MG63 (cell line): ENCODE data around the gene TENM4. TPM values are rescaled to one million over a fixed set of nuclear protein-coding genes. Genes with fewer than 3 reads are reported as not detected.
"Not testable (repeated sequence)": the region's sequence is repeated elsewhere in the genome, so short reads cannot be mapped to it uniquely, and the experiment has no call there.

Source experiments
- DNase-seq: peaks from one replicate; pipeline ENCODE4 v3.0.0-alpha.2; 2020
- H3K27me3 ChIP-seq: fragments of 250-450 bp; sonication (Bioruptor Pico); 2 replicates; pipeline ENCODE4 v1.5.1; 2020; ENCODE audit warnings: mild to moderate bottlenecking, moderate library complexity
- H3K36me3 ChIP-seq: fragments of 250-450 bp; sonication (Bioruptor Pico); 2 replicates; pipeline ENCODE4 v1.5.1; 2020; ENCODE audit warnings: mild to moderate bottlenecking, moderate library complexity
- H3K4me3 ChIP-seq: fragments of 250-450 bp; sonication (Bioruptor Pico); 2 replicates; pipeline ENCODE4 v1.5.1; 2020; ENCODE audit warnings: mild to moderate bottlenecking, moderate library complexity
- H3K9me3 ChIP-seq: fragments of 250-450 bp; sonication (Bioruptor Pico); 2 replicates; pipeline ENCODE4 v1.5.1; 2020; ENCODE audit warnings: mild to moderate bottlenecking, moderate library complexity
- total RNA-seq: library from RNA; depleted of rRNA; stranded (reverse); fragments of >200 nt; shearing (Covaris generic); gene quantifications from 2 replicates; pipeline ENCODE4 v1.2.3, GENCODE V29; 2014; ENCODE audit warnings: low replicate concordance

The TENM4 gene
- total RNA-seq, 1 experiment from 2014 or later = not detected

DNA sequence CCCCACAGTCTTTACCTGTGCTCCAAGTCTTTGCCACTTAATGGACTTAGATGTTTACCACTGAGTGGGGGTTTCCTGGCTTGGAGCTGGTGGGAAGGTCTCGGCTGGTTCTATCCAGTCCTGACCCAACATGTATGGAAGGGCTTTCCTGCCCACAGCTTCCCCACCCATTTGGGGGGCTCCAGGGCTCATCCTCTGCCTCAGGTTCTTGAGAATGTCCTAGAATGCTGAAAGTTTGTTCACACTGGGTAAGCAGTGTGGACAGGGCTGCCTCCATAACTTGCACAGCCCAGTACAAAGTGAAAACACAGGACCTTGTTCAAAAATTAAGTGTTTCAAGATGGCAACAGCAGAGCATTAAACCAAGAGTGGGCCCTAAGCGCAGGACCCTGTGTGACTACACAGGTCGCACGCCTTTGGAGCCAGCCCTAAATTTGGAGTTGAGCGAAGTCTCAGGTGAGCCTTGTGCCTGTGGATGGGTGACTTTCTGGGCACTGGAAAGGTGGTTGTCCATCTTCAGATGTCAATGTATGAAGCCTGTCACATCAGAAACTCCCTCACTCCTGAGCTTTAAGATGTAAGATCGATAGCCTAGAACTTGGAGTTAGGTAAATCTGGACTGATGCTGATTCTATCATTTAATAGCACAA lies 793.4 kb downstream of the TENM4 start:
- Histone ChIP-seq H3K4me3 (no peak overlapping the region), H3K27me3 (peaks cover 3% of the 10 kb centered on the region; the same call in 1 of the 2 replicates), H3K36me3 (no peaks in the 10 kb centered on the region), H3K9me3 (no peaks in the 10 kb centered on the region)
- DNase-seq = no peak

DNA sequence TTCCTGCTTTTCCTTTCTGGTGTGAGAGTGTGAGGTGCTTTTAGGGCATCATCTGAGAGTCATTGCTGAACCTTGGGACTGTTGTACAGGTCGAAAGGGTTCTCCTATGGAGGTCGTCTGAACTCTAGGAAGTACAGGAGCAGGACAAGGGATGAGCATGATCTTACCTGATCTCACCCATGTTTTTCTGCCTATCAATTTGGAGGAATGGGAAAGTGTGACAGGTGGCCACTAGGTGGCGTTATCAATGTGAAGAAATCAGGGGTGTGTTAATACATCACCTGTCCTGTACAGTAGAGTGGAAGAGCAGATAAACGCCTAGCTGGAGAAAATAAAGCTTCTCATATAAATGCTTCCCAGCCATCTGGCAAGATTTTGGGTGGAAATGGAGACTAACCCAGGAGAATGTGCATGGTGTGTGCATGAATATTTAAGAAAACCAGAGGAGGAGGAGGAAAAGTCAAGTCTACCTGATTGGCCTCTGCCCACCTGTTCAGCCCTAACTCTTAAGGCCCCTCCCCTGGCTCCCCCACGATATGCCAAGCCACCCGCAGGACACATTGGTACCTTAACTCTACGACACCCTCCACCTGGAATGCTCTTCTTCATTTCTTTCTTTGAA lies 794.2 kb downstream of the TENM4 start:
- no peak overlapping the region for H3K4me3 ChIP-seq
- H3K9me3 ChIP-seq = no peaks in the 10 kb centered on the region
- no peaks in the 10 kb centered on the region for H3K36me3 ChIP-seq
- peak; percentile 13 for DNase-seq
- H3K27me3 ChIP-seq = peaks cover 3% of the 10 kb centered on the region; the same call in 1 of the 2 replicates

DNA sequence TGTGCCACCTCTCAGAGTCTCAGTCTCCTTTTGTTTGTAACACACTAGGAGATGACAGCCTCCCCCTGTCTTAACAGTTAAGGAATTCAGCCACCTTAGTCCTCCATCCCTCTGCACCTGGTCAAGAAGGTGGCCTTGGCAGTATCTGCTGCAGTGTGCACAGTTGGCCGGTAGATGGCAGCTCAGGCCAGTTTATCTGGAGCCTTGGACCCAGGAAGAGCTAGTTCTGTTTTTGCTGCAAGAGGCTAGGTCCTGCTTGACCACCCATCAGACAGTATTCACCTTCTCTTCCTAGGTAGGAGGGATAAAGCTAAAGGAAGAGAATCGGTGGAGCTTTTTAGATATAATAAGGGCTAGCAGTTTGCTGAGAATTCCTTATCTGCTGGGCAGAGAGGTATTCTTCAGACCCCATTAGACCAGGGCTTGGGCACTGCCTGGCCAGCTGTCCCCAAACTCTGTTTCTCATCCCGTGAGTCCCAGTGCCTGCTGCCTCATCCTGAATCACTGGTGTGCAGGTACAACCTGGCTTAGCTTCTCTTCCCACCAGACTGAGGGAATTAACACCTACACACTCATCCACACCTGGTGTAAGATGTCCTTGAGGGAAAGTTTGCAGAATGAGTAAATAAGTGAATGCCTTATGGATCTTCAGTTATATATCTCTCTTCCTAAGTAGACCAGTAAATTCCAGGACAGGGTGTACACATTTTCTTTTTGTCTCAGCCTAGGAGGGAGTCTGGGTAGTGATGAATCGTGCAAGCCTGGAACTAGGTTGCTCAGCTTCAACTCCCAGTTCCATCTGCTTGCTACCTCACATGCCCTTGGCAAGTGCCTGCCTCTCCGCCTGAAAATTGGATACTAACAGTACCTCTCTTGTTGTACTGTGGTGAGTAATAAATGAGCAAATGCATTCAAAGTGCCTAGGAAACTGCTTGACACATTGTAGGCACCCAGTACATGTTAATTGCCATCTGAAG lies 795.3 kb downstream of the TENM4 start:
- Histone ChIP-seq H3K27me3 (peaks cover 3% of the 10 kb centered on the region; the same call in 1 of the 2 replicates), H3K9me3 (no peaks in the 10 kb centered on the region; the same call in 1 of the 2 replicates), H3K36me3 (no peaks in the 10 kb centered on the region), H3K4me3 (no peak overlapping the region)
- peak; percentile 28 for DNase-seq

DNA sequence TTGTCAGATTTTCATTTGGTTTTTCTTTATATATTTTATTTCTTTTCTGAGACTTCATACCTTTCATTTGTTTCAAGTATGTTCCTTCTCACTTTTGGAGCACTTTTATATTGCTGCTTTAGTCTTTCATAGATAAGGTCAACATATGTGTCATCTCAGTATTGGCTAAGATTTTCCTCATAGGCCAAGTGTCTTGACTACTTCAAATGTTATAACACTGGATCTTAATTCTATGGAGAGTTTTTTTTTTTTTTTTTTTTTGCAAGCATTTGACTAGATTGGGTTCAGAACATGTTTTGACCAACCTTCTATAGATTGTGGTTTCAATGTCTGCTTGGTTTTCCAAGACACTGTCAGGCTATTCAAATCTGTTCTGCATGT lies 797.2 kb downstream of the TENM4 start:
- no peak for DNase-seq
- Histone ChIP-seq H3K36me3 (no peaks in the 10 kb centered on the region), H3K9me3 (no peaks in the 10 kb centered on the region; the same call in 1 of the 2 replicates), H3K4me3 (no peak overlapping the region), H3K27me3 (peaks cover 3% of the 10 kb centered on the region; the same call in 1 of the 2 replicates)

DNA sequence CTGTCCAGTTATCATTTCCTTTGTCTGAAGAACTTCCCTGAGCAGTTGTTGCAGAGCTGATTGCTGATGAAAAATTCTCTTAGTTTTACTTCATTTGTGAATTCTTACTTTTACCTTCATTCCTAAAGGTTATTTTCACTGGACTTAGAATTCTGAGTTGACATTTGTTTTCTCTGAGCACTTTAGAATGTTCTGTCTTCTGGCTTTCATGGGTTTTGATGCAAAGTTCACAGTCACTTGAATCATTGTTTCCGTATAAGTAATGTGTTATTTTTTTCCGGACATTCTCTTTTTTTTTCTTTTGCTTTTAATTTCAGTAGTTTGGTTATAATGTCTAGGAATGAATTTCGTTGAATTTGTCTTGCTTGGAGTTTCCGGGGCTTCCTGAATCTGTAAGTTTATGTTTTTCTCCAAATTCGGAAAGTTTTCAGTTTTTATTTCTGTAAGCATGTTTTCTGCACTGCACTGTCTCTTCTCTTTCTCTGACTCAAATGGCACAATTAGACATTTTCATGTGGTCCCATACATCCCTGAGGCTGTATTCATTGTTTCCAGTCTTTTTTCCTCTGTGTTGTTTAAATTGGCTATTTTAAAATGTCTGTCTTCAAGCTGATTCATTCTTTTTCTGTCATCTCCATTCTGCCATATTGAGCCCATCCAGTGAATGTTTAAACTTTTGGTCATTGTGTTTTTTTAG lies 797.7 kb downstream of the TENM4 start:
- H3K36me3 ChIP-seq = no peaks in the 10 kb centered on the region
- H3K9me3 ChIP-seq = no peaks in the 10 kb centered on the region; the same call in 1 of the 2 replicates
- no peak overlapping the region for H3K4me3 ChIP-seq
- peaks cover 3% of the 10 kb centered on the region; the same call in 1 of the 2 replicates for H3K27me3 ChIP-seq
- DNase-seq = no peak

DNA sequence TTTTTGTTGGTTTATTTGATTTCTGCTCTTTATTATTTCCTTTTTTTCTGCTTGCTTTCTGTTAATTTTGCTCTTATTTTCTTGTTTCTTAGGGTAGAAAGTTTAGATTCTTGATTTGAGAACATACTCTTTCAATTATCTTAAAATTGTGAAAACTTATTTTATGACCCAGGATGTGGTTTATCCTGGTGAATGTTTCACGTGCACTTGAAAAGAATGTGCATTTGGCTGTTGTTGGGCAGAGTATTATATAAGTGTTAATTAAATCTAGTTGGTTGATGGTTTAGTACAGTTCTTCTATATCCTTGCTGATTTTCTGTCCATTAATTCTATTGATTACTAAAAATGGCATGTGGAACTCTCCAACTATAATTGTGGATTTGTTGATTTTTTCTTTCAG lies 799.3 kb downstream of the TENM4 start:
- no peak for DNase-seq
- Histone ChIP-seq H3K36me3 (no peaks in the 10 kb centered on the region), H3K9me3 (no peaks in the 10 kb centered on the region; the same call in 1 of the 2 replicates), H3K4me3 (no peak overlapping the region), H3K27me3 (peaks cover 3% of the 10 kb centered on the region; the same call in 1 of the 2 replicates)

DNA sequence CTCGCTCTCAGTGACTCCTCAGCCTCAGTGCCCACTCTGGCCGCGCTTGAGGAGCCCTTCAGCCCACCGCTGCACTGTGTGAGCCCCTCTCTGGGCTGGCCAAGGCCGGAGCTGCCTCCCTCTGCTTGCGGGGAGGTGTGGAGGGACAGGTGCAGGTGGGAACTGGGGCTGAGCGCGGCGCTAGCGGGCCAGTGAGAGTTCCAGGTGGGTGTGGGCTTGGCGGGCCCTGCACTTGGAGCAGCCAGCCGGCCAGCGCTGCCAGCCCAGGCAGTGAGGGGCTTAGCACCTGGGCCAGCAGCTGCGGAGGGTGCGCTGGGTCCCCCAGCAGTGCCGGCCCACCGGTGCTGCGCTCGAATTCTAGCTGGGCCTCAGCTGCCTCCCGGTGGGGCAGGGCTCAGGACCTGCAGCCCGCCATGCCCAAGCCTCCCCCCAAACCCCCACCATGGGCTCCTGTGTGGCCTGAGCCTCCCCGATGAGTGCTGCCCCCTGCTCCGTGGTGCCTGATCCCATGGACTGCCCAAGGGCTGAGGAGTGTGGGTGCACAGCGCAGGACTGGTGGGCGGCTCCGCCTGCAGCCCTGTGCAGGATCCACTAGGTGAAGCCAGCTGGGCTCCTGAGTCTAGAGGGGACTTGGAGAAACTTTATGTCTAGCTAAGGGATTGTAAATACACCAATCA lies 802.0 kb downstream of the TENM4 start:
- Histone ChIP-seq H3K9me3 (peaks cover 3% of the 10 kb centered on the region), H3K4me3 (no peak overlapping the region), H3K27me3 (no peaks in the 10 kb centered on the region), H3K36me3 (no peaks in the 10 kb centered on the region)
- no peak for DNase-seq

DNA sequence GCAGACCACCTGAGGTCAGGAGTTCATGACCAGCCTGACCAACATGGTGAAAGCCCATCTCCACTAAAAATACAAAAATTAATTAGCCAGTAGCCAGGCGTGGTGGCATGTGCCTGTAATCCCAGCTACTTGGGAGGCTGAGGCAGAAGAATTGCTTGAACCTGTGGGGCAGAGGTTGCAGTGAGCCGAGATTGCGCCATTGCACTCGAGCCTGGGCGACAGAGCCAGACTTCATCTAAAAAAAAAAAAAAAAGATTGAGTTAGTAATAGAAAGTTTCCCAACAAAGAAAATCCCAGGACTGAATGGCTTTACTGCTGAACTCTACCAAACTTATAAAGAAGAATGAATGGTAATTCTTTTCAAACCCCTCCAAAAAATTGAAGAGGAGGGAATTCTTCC lies 803.3 kb downstream of the TENM4 start:
- not testable (repeated sequence) for DNase-seq, H3K4me3 ChIP-seq, H3K27me3 ChIP-seq, H3K36me3 ChIP-seq, H3K9me3 ChIP-seq

DNA sequence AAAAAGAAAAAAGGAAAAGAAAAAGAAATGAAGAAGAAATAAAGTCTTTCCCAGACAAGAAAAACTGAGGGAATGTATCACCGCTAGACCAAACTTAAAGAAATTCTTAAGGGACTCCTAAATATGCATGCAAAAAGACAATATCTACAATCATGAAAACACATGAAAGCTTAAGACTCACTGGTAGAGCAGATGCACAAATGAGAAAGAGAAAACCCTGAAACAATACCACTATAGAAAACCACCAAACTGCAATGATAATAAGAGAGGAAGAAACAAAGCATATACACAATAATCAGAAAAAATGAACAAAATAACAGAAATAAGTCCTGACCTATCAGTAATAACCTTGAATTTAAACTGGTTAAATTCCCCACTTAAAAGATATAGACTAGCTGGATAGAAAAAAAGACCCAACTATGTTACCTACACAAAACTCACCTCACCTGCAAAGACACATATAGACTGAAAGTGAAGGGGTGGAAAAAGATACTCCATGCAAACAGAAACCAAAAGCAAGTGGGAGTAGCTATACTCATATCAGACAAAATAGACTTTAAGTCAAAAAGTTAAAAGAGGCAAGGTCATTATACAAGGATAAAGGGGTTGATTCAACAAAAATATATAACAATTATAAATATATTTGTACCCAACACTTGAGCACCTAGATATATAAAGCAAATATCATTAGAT lies 804.9 kb downstream of the TENM4 start:
- DNase-seq = no peak
- H3K36me3 ChIP-seq = no peaks in the 10 kb centered on the region
- H3K4me3 ChIP-seq = no peak overlapping the region
- no peaks in the 10 kb centered on the region for H3K27me3 ChIP-seq
- peaks cover 3% of the 10 kb centered on the region; the same call in 1 of the 2 replicates for H3K9me3 ChIP-seq

DNA sequence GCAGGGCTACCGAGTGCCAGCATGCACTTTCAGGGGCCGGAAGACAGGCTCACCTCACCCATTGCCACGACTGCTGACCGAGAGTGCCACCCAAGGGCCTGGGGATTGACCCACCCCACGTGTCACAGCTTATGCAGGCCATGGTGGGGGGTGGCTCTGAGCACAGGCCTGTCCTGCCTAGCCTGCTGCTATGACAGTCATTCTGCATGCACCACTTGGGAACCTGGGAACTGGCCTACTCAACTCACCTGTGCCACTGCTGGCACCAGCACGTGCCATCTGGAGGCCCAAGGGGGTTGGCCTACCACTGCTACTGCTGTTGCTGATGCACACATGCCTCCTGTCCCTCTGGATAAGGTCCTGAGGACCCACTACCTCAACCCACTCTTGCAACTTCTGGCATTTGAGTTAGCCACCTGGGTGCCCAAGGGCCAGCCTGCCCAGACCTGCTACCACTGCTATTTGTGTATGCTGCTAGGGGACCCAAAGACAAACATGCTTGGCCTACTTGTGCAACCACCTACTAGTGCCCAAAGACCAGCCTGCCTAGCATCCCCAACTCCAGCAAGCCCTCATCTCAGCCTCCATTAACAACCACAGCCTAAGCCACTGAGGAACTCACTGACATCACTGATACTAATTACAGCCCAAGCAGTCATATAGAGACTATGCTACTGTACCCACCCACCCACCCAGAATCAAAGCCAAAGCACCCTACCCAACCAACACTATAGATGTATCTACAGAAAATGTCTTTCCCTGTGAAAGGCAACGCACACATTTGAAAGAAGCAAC lies 807.1 kb downstream of the TENM4 start:
- H3K9me3 ChIP-seq = peaks cover 5% of the 10 kb centered on the region
- DNase-seq = no peak
- no peaks in the 10 kb centered on the region for H3K36me3 ChIP-seq
- no peak overlapping the region for H3K4me3 ChIP-seq
- no peaks in the 10 kb centered on the region for H3K27me3 ChIP-seq

DNA sequence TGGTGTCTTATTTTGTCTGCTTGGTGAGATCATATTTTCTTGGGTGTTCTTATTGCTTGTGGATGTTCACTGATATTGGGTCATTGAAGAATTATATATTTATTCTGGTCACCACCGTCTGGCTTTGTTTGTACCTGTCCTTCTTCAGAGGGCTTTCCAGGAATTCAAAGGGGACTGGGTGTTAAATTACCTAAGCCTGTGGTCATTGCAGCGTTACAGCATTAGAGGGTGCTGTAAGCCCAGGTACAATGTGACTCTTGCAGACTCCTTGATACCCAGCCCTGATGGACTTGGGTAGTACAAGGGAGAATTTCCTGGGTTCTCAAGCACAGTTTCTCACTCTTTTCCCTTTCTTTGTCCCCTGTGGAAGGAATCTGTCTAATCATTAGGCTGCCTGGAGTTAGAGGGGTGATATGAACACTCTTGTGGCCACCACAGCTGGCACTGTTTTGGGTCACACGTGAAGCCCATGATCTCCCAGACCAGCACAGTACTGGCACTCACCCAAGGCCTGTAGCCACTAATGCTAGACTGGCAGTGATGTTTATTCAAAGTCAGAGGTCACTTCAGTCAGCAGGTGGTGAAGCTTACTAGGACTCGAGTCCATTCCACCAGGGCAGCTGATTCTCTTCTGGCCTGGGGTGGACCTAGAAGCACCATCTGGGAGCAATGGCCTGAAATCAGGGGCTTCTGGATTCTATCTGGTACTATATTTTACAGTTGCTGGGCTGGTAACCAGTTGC lies 810.1 kb downstream of the TENM4 start:
- Histone ChIP-seq H3K36me3 (no peaks in the 10 kb centered on the region), H3K4me3 (no peak overlapping the region), H3K27me3 (no peaks in the 10 kb centered on the region), H3K9me3 (peaks cover 2% of the 10 kb centered on the region; the same call in 1 of the 2 replicates)
- no peak for DNase-seq

DNA sequence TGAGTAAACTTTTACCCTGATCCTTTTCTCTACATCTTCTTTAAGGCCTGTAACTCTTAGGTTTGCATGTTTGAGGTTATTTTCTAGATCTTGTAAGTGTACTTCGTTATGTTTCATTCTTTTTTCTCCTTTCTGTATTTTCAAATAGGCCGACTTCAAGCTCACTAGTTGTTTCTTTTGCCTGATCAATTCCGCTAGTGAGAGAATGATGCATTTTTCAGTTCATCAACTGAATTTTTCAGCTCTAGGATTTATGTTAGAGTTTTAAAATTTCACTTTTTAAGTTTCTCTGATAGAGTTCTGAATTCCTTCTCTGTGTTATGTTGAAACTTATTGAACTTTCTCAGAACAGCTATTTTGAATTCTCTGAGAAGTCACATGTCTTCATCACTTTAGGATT lies 810.7 kb downstream of the TENM4 start:
- Histone ChIP-seq H3K27me3 (no peaks in the 10 kb centered on the region), H3K36me3 (no peaks in the 10 kb centered on the region), H3K9me3 (peaks cover 2% of the 10 kb centered on the region; the same call in 1 of the 2 replicates), H3K4me3 (no peak overlapping the region)
- DNase-seq = no peak

DNA sequence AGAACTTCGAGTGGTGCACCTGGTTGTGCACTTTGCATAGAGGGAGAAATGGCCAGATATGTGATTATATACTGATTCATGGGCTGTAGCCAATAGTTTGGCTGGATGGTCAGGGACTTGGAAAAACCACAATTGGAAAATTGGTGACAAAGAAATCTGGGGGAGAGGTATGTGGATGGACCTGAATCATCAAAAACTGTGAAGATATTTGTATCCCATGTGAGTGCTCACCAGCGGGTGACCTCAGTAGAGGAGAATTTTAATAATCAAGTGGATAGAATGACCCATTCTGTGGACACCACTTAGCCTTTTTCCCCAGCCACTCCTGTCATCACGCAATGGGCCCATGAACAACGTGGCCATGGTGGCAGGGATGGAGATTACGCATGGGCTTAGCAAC lies 818.2 kb downstream of the TENM4 start:
- Histone ChIP-seq H3K9me3 (no peaks in the 10 kb centered on the region), H3K36me3 (no peaks in the 10 kb centered on the region), H3K27me3 (no peaks in the 10 kb centered on the region; the same call in 1 of the 2 replicates), H3K4me3 (no peak overlapping the region)
- no peak for DNase-seq

DNA sequence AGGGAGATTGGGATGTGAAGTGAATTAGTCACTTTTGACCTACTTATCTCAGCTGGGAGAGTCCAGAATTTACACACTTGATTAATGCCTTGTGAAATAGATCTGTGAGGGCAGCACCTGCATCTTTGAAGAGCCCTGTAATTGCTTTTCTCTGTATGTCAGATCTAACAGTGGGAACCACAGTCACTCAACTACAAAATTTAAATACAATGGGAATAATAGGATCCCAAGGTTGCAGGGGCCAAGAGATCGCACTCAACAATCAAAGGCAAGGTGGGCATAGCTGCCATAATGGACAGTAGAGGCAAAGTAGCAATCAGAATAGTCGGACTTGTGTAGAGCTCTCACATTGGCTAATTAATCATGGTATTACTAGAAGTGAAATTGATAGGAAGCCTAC lies 820.7 kb downstream of the TENM4 start:
- Histone ChIP-seq H3K9me3 (no peaks in the 10 kb centered on the region), H3K36me3 (no peaks in the 10 kb centered on the region), H3K4me3 (no peak overlapping the region), H3K27me3 (no peaks in the 10 kb centered on the region; the same call in 1 of the 2 replicates)
- DNase-seq = no peak
